ENCODE measurements around the gene PLPP1.

DNA sequence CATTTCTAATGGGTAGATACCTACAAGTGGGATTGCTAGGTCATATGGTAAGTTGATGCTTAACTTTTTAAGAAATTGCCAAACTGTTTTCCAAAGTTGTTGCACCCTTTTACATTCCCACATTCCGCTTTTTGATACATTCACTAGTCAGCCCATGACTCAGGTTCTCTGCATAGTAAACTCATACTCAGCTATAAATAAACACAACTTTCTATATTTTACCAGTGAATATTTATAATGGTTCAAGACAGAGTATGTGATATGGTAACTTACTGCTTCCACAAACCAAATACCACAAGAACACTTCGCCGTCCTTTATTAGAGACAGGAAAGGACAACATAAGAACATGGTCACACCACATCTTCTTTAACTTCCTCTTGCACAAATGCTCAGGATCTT is 54.0 kb downstream of the PLPP1 start:
- TF ChIP-seq POLR2A (IDR thresholded peaks at IDR 0.05) (no peak), CTCF (IDR thresholded peaks at IDR 0.05) (no peak)

Measured in right lobe of liver (tissue), 4 donors.